Measurements from ENCODE around the gene NEUROD6.
A peak's percentile ranks its signal among the peaks of the same experiment; 100 is the strongest.

NEUROD6 gene

DNA sequence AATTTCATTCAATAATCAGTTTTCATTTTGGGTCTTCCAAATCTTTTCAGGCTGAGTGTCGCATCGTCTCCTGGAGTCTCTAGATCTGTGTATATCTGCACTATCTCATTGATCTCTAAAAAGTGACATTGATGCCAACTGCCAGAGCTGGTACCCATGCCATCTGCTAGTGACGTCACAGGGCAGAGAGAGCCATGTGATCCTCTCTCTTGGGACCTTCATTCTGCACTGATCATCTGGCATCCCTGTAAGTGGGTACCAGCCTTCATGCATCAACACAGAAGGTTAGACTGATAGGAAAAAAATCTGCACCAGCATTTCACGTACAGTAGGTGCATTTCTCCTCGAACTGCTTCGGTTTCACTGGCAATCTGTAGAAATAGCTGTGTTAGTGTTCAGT is at the start of gene NEUROD6:
TSS of gene NEUROD6 (minus strand) at position 124 of the 400 bp plus-strand sequence. CDS start 1,458 bp downstream, outside the sequence.
- H3K4me3 ChIP-seq (IDR thresholded peaks at IDR 0.05; ENCODE audit: insufficient read depth, low read depth, low read length), result no peak within 1 kb of the TSS
- no peak within 1 kb of the TSS for H3K27ac ChIP-seq
- no peak within 1 kb of the TSS for H3K4me2 ChIP-seq
- no peaks in the 10 kb centered on the region for H3K27me3 ChIP-seq (ENCODE audit: insufficient read depth, low read depth)
- H2AFZ ChIP-seq (ENCODE audit: low read depth), result no peak within 1 kb of the TSS
- no peaks in the 10 kb centered on the region for H3K79me2 ChIP-seq (ENCODE audit: insufficient read depth, low read depth)
- TF ChIP-seq, protein P1, sequence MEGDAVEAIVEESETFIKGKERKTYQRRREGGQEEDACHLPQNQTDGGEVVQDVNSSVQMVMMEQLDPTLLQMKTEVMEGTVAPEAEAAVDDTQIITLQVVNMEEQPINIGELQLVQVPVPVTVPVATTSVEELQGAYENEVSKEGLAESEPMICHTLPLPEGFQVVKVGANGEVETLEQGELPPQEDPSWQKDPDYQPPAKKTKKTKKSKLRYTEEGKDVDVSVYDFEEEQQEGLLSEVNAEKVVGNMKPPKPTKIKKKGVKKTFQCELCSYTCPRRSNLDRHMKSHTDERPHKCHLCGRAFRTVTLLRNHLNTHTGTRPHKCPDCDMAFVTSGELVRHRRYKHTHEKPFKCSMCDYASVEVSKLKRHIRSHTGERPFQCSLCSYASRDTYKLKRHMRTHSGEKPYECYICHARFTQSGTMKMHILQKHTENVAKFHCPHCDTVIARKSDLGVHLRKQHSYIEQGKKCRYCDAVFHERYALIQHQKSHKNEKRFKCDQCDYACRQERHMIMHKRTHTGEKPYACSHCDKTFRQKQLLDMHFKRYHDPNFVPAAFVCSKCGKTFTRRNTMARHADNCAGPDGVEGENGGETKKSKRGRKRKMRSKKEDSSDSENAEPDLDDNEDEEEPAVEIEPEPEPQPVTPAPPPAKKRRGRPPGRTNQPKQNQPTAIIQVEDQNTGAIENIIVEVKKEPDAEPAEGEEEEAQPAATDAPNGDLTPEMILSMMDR (conservative IDR thresholded peaks at IDR 0.05; ENCODE audit: low read depth, low read length), result no peak
- no peaks in the 10 kb centered on the region for H4K20me1 ChIP-seq (ENCODE audit: insufficient read depth)
- H3K9ac ChIP-seq, result no peak within 1 kb of the TSS
- no peaks in the 10 kb centered on the region for H3K4me1 ChIP-seq (ENCODE audit: low read depth, poor library complexity, severe bottlenecking)
- no peaks in the 10 kb centered on the region for H3K36me3 ChIP-seq (ENCODE audit: insufficient read depth)

DNA sequence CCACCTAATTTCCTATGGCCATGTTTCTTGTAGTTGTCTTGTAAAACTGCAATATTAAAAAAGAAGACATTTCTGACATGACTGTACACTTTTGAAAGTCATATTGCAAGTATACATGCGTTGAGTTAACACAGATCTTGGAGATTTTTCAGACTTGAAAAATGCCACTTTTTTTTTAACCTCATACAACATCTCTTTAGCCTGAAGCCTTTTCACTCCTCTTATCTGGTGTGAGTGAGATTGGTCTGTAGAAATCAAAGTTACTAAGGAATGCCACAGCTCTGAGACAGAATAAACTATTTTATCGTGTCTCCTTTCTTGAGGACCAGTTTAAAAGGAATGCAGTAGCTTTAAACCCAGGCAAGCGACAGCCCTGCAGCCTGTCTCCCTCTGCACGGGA is 43.9 kb upstream of the NEUROD6 start:
- Histone ChIP-seq H3K79me2 (ENCODE audit: insufficient read depth, low read depth) (no peaks in the 10 kb centered on the region), H3K36me3 (ENCODE audit: insufficient read depth) (no peaks in the 10 kb centered on the region), H3K4me3 (IDR thresholded peaks at IDR 0.05; ENCODE audit: insufficient read depth, low read depth, low read length) (no peak overlapping the region), H3K27ac (no peak overlapping the region), H3K27me3 (ENCODE audit: insufficient read depth, low read depth) (no peaks in the 10 kb centered on the region), H3K4me1 (ENCODE audit: low read depth, poor library complexity, severe bottlenecking) (no peaks in the 10 kb centered on the region), H2AFZ (ENCODE audit: low read depth) (no peak overlapping the region), H3K4me2 (no peak overlapping the region), H3K9ac (no peak overlapping the region), H4K20me1 (ENCODE audit: insufficient read depth) (no peaks in the 10 kb centered on the region)
- TF ChIP-seq, protein P1 (conservative IDR thresholded peaks at IDR 0.05; ENCODE audit: low read depth, low read length), result no peak

DNA sequence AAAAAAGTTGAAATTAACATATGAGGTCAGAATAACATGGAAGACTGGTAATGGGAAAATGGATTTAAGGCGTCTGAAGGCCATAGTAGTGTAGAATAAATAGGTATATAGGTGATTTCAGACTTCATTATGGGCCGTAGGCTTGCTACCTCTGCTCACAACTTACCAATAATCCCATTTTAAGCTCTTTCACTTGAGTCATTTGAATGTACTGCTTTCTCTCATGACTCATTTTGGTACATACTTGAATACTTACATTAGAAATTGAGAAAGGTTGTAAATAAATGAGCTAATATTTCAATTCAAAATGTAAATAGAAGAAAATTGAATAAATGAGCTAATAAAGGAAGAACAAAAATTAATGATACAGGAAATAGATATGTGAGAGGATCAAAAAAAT is 42.2 kb upstream of the NEUROD6 start:
- TF ChIP-seq, protein P1 (conservative IDR thresholded peaks at IDR 0.05; ENCODE audit: low read depth, low read length), result no peak
- H2AFZ ChIP-seq (ENCODE audit: low read depth), result no peak overlapping the region

GRCh38 chr7:31373337-31374289 is 33.1 kb upstream of the NEUROD6 start:
- no peak overlapping the region for H3K4me2 ChIP-seq
- H3K4me3 ChIP-seq (IDR thresholded peaks at IDR 0.05; ENCODE audit: insufficient read depth, low read depth, low read length), result no peak overlapping the region
- H3K9ac ChIP-seq, result no peak overlapping the region
- H2AFZ ChIP-seq (ENCODE audit: low read depth), result peak overlapping the region; percentile 5; the same call in 1 of the 2 replicates
- H4K20me1 ChIP-seq (ENCODE audit: insufficient read depth), result no peaks in the 10 kb centered on the region
- no peak overlapping the region for H3K27ac ChIP-seq
- H3K27me3 ChIP-seq (ENCODE audit: insufficient read depth, low read depth), result no peaks in the 10 kb centered on the region
- no peaks in the 10 kb centered on the region for H3K36me3 ChIP-seq (ENCODE audit: insufficient read depth)
- H3K4me1 ChIP-seq (ENCODE audit: low read depth, poor library complexity, severe bottlenecking), result peaks cover 8% of the 10 kb centered on the region
- no peaks in the 10 kb centered on the region for H3K79me2 ChIP-seq (ENCODE audit: insufficient read depth, low read depth)
- TF ChIP-seq, protein P1 (conservative IDR thresholded peaks at IDR 0.05; ENCODE audit: low read depth, low read length), result peak; percentile 82

More for the DNA sequence above, 42.2 kb upstream of the NEUROD6 start:
- H3K36me3 ChIP-seq (ENCODE audit: insufficient read depth), result no peaks in the 10 kb centered on the region
- no peak overlapping the region for H3K4me2 ChIP-seq
- H3K27me3 ChIP-seq (ENCODE audit: insufficient read depth, low read depth), result no peaks in the 10 kb centered on the region
- H3K4me1 ChIP-seq (ENCODE audit: low read depth, poor library complexity, severe bottlenecking), result no peaks in the 10 kb centered on the region
- no peak overlapping the region for H3K27ac ChIP-seq
- H4K20me1 ChIP-seq (ENCODE audit: insufficient read depth), result no peaks in the 10 kb centered on the region
- H3K9ac ChIP-seq, result no peak overlapping the region
- no peaks in the 10 kb centered on the region for H3K79me2 ChIP-seq (ENCODE audit: insufficient read depth, low read depth)
- no peak overlapping the region for H3K4me3 ChIP-seq (IDR thresholded peaks at IDR 0.05; ENCODE audit: insufficient read depth, low read depth, low read length)
